Fibroblast of pulmonary artery (primary cell): Measurements from ENCODE around the gene SLC6A1.

Source experiments
- DNase-seq: peaks from one replicate; pipeline ENCODE4 v3.0.0-alpha.2; 2010; ENCODE audit warnings: low read depth
- H3K4me3 ChIP-seq: replicated peaks from 2 replicates; pipeline ENCODE4 v1.5.1; 2011; ENCODE audit warnings: low read depth, mild to moderate bottlenecking, control low read depth, low read length, moderate library complexity
- CTCF ChIP-seq: IDR thresholded peaks from 2 replicates; pipeline ENCODE4 v1.5.1; 2011; ENCODE audit warnings: mild to moderate bottlenecking, control low read depth, low read length, inconsistent platforms; ENCODE audit errors: missing control alignments

SLC6A1 gene

GRCh38 chr3:11054739-11055438 lies 62.3 kb downstream of the SLC6A1 start:
- no peak overlapping the region for H3K4me3 ChIP-seq
- DNase-seq: no peak
- TF ChIP-seq CTCF: no peak

- DNase-seq: no peak
- no peak for TF ChIP-seq CTCF
- H3K4me3 ChIP-seq: no peak overlapping the region
Observed at GRCh38 chr3:11055496-11055895, 62.9 kb downstream of the SLC6A1 start.

GRCh38 chr3:11056531-11057050 lies 64.0 kb downstream of the SLC6A1 start:
- H3K4me3 ChIP-seq: no peak overlapping the region
- DNase-seq: no peak
- no peak for TF ChIP-seq CTCF

- TF ChIP-seq CTCF: no peak
- no peak for DNase-seq
- H3K4me3 ChIP-seq: no peak overlapping the region
Observed at GRCh38 chr3:11057655-11058054, 65.1 kb downstream of the SLC6A1 start.

GRCh38 chr3:11059090-11059798 lies 66.7 kb downstream of the SLC6A1 start:
- peak; percentile 76 for DNase-seq
- TF ChIP-seq CTCF: peak; percentile 93
- H3K4me3 ChIP-seq: no peak overlapping the region

- DNase-seq: no peak
- TF ChIP-seq CTCF: no peak
- H3K4me3 ChIP-seq: no peak overlapping the region
Observed at GRCh38 chr3:11059799-11060115, 67.2 kb downstream of the SLC6A1 start.
